Neuronal stem cell (in vitro differentiated cells): ENCODE results near the gene RNF6.

Source experiments
- DNase-seq: peaks from one replicate; pipeline ENCODE4 v3.0.0-alpha.2; 2013; ENCODE audit warnings: low spot score
- H2AFZ ChIP-seq: one replicate; pipeline ENCODE4 v1.6.1; 2013; ENCODE audit warnings: mild to moderate bottlenecking, low read length, inconsistent platforms
- H2AK5ac ChIP-seq: 2 replicates; pipeline ENCODE4 v1.6.1; 2013; ENCODE audit warnings: low read depth, mild to moderate bottlenecking, inconsistent platforms, low read length, moderate library complexity, mixed read lengths
- H2BK120ac ChIP-seq: 2 replicates; pipeline ENCODE4 v1.6.1; 2013; ENCODE audit warnings: low read depth, mild to moderate bottlenecking, inconsistent platforms, low read length, moderate library complexity, mixed read lengths
- H2BK12ac ChIP-seq: one replicate; pipeline ENCODE4 v1.6.1; 2013; ENCODE audit warnings: low read length, inconsistent platforms
- H2BK15ac ChIP-seq: 2 replicates; pipeline ENCODE4 v1.6.1; 2013; ENCODE audit warnings: mild to moderate bottlenecking, low read length, inconsistent platforms, mixed read lengths
- H2BK5ac ChIP-seq: one replicate; pipeline ENCODE4 v1.6.1; 2013; ENCODE audit warnings: inconsistent platforms, mild to moderate bottlenecking, low read length, moderate library complexity
- H3K14ac ChIP-seq: one replicate; pipeline ENCODE4 v1.6.1; 2013; ENCODE audit warnings: low read length, inconsistent platforms
- H3K18ac ChIP-seq: 2 replicates; pipeline ENCODE4 v1.6.1; 2013; ENCODE audit warnings: low read length, inconsistent platforms
- H3K23ac ChIP-seq: 2 replicates; pipeline ENCODE4 v1.6.1; 2013; ENCODE audit warnings: low read depth, mild to moderate bottlenecking, mixed read lengths, low read length, inconsistent platforms; ENCODE audit not compliant: poor library complexity
- H3K27ac ChIP-seq: replicated peaks from 3 replicates; pipeline ENCODE4 v1.5.1; 2013; ENCODE audit warnings: low read length, inconsistent platforms
- H3K27me3 ChIP-seq, 3 experiments: 2 replicates each; pipeline ENCODE4 v1.6.1; 2013; ENCODE audit warnings: low read length in 3 of 3, mild to moderate bottlenecking in 2 of 3, inconsistent platforms in 1 of 3, low read depth in 1 of 3, mixed read lengths in 1 of 3, moderate library complexity in 1 of 3; ENCODE audit not compliant: control insufficient read depth in 3 of 3, insufficient read depth in 3 of 3
- H3K36me3 ChIP-seq, 2 donors: replicated peaks in 1 of 2; 2 replicates each; pipeline ENCODE4 v1.6.1; 2013; ENCODE audit warnings: low read length in 2 of 2; ENCODE audit not compliant: control insufficient read depth in 2 of 2, insufficient read depth in 2 of 2
- H3K4ac ChIP-seq: 2 replicates; pipeline ENCODE4 v1.6.1; 2013; ENCODE audit warnings: inconsistent platforms, mild to moderate bottlenecking, low read length, moderate library complexity
- H3K4me1 ChIP-seq, 2 donors: 1 replicate in 1 of 2; 2 replicates in 1 of 2; pipeline ENCODE4 v1.6.1; 2013; ENCODE audit warnings: low read length in 2 of 2, low read depth in 1 of 2; ENCODE audit not compliant: control insufficient read depth in 2 of 2, insufficient read depth in 1 of 2
- H3K4me2 ChIP-seq: one replicate; pipeline ENCODE4 v1.6.1; 2013; ENCODE audit warnings: mild to moderate bottlenecking, low read length, inconsistent platforms; ENCODE audit not compliant: insufficient read depth, poor library complexity, severe bottlenecking
- H3K4me3 ChIP-seq, 2 donors: 2 replicates each; pipeline ENCODE4 v1.5.1; 2013; ENCODE audit warnings: low read length in 2 of 2, mild to moderate bottlenecking in 2 of 2, inconsistent platforms in 1 of 2, moderate library complexity in 1 of 2
- H3K79me1 ChIP-seq: one replicate; pipeline ENCODE4 v1.6.1; 2013; ENCODE audit warnings: low read depth, mild to moderate bottlenecking, inconsistent platforms, low read length, moderate library complexity
- H3K9ac ChIP-seq: one replicate; pipeline ENCODE4 v1.6.1; 2013; ENCODE audit warnings: mild to moderate bottlenecking, low read depth, low read length, inconsistent platforms; ENCODE audit not compliant: poor library complexity
- H3K9me3 ChIP-seq, 2 donors: replicated peaks in 1 of 2; 2 replicates each; pipeline versions ENCODE3 to v1.6.1; 2013; ENCODE audit warnings: low read length in 2 of 2, mild to moderate bottlenecking in 2 of 2, inconsistent platforms in 1 of 2, low read depth in 1 of 2, mixed read lengths in 1 of 2, moderate library complexity in 1 of 2; ENCODE audit not compliant: control insufficient read depth in 2 of 2, insufficient read depth in 1 of 2
- H4K8ac ChIP-seq: one replicate; pipeline ENCODE4 v1.6.1; 2013; ENCODE audit warnings: low read depth, mild to moderate bottlenecking, inconsistent platforms, low read length, moderate library complexity
- H4K91ac ChIP-seq: one replicate; pipeline ENCODE4 v1.6.1; 2013; ENCODE audit warnings: low read length, low read depth, mild to moderate bottlenecking, inconsistent platforms; ENCODE audit not compliant: poor library complexity
- WGBS, 2 donors: extraction: QIAGEN DNeasy Blood & Tissue Kit; methylation state at CpG; one replicate each; pipeline ENCODE4 v1.1.7; 2013; ENCODE audit warnings: missing lambda C conversion rate in 2 of 2, mixed read lengths in 1 of 2; ENCODE audit not compliant: insufficient read length in 2 of 2, insufficient replicate concordance in 1 of 2; ENCODE audit errors: extremely low coverage in 2 of 2; 5-methylcytosine and 5-hydroxymethylcytosine counted together

RNF6 gene

GRCh38 chr13:26259634-26260033 lies 37.5 kb upstream of the RNF6 start:
- WGBS, 2 donors: no CpG with 5 or more reads among the region's 3 CpGs
- Histone ChIP-seq H3K9me3 (no peaks in the 10 kb centered on the region), H3K36me3 (no peaks in the 10 kb centered on the region), H4K91ac (no peak overlapping the region), H2BK15ac (no peak overlapping the region), H2AFZ (no peak overlapping the region), H3K18ac (no peak overlapping the region), H2BK5ac (no peak overlapping the region), H2BK12ac (no peak overlapping the region), H3K79me1 (no peaks in the 10 kb centered on the region), H3K4me3 (no peak overlapping the region), H3K9ac (no peak overlapping the region), H3K4me2 (no peak overlapping the region), H3K27me3 (no peaks in the 10 kb centered on the region), H2AK5ac (no peak overlapping the region), H3K4me1 (peaks cover 0 to 14% of the 10 kb centered on the region in 2 donors), H3K14ac (no peak overlapping the region), H3K4ac (no peak overlapping the region), H4K8ac (no peak overlapping the region), H3K27ac (no peak overlapping the region), H2BK120ac (no peak overlapping the region), H3K23ac (no peak overlapping the region)
- DNase-seq: no peak

DNA sequence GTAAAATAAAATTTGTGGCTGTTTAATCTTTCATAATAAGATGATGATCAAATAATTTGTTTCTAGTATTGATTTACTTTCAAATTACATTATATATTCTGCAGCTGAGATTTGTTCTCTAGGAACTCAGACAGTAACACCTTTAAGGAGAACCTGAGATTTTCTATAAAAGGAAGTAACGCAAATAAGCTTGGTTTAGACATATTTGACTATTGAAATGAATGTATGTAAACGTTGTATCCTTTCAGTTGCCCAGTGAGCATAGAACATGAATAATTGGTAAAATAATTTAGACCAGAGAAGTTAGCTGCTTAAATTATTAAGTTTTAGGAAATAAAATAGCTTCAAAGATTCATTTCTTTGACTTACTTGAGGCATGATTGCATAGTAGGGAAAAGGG lies 34.9 kb upstream of the RNF6 start:
- WGBS, 2 donors: no CpG with 5 or more reads among the region's 2 CpGs
- no peak overlapping the region for H3K4me2 ChIP-seq
- no peak overlapping the region for H2BK15ac ChIP-seq
- H2AFZ ChIP-seq: no peak overlapping the region
- H3K4me1 ChIP-seq: peaks cover 0 to 14% of the 10 kb centered on the region in 2 donors
- H3K4me3 ChIP-seq: peak overlapping the region in 1 of 2 donors; percentile 92
- H2BK5ac ChIP-seq: no peak overlapping the region
- no peak overlapping the region for H2BK12ac ChIP-seq
- no peak overlapping the region for H3K27ac ChIP-seq
- no peak overlapping the region for H4K8ac ChIP-seq
- no peak overlapping the region for H3K9ac ChIP-seq
- H3K79me1 ChIP-seq: no peaks in the 10 kb centered on the region
- H3K36me3 ChIP-seq: no peaks in the 10 kb centered on the region
- H2BK120ac ChIP-seq: no peak overlapping the region
- H3K18ac ChIP-seq: no peak overlapping the region
- no peak overlapping the region for H3K23ac ChIP-seq
- no peak overlapping the region for H3K14ac ChIP-seq
- no peaks in the 10 kb centered on the region for H3K27me3 ChIP-seq
- no peak overlapping the region for H4K91ac ChIP-seq
- no peak overlapping the region for H2AK5ac ChIP-seq
- no peak for DNase-seq
- no peaks in the 10 kb centered on the region for H3K9me3 ChIP-seq
- no peak overlapping the region for H3K4ac ChIP-seq

DNA sequence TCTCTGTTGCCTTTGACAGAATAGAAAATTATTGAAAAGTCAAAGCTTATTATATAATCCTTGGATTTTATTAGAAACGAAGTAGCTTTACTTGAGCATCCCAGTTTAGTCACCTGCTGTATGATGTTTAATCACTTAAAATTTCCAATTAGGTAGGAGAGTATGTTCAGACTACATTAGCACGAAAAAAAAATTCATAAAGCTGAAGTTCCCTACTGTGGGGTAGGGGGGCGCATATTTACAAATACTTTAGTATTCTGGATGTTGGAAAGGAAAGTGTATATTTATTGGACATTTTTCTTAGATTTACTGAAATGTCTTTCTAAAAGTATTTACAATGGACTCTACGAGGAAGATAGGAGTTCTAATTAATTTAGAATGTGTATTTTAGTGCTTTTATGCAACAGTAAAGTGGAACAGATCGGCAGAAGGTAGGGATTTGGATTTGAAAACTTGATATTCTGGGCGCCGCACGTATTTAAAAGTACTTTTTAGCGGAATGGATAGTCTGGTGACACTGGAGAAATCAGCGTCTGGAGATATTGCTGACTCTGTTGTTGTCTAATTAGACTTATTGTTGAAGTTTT lies 33.7 kb upstream of the RNF6 start:
- Histone ChIP-seq H2BK120ac (no peak overlapping the region), H2BK12ac (no peak overlapping the region), H3K23ac (no peak overlapping the region), H3K79me1 (no peaks in the 10 kb centered on the region), H2BK5ac (no peak overlapping the region), H3K27me3 (peaks cover 0 to 9% (median 0%) of the 10 kb centered on the region in 3 experiments), H3K9ac (no peak overlapping the region), H3K14ac (no peak overlapping the region), H3K9me3 (no peaks in the 10 kb centered on the region), H2AK5ac (no peak overlapping the region), H3K18ac (no peak overlapping the region), H2BK15ac (no peak overlapping the region), H2AFZ (no peak overlapping the region), H3K36me3 (no peaks in the 10 kb centered on the region), H3K4ac (no peak overlapping the region), H3K4me3 (peak overlapping the region in 1 of 2 donors; percentile 92), H3K4me2 (peak overlapping the region; percentile 14), H3K4me1 (peaks cover 0 to 14% of the 10 kb centered on the region in 2 donors), H4K8ac (no peak overlapping the region), H4K91ac (no peak overlapping the region), H3K27ac (no peak overlapping the region)
- DNase-seq: no peak
- no CpG with 5 or more reads among the region's 10 CpGs for WGBS, 2 donors

DNA sequence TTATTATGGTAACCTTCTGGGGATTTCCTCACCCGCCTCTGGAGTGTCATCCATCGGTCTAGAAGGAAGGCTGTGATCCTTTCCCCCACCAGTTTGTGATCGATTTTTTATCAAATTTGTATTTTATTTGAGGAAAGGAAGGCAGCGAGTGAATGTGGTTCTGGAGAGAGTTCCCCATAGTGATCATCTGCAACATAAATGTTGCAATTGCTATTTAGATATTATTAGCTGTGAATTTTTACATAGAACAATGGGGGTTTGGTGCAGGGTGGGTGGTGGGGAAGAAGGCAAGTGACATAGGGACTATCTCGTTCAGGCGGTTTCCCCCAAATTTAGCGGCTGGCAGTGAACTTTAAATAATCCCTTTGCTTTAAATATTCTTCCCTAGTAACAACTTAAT lies 33.0 kb upstream of the RNF6 start:
- Histone ChIP-seq H3K9me3 (no peaks in the 10 kb centered on the region), H3K9ac (no peak overlapping the region), H2BK5ac (no peak overlapping the region), H3K4me2 (peak overlapping the region; percentile 67), H4K8ac (no peak overlapping the region), H3K4me1 (peaks cover 0 to 14% of the 10 kb centered on the region in 2 donors), H3K14ac (no peak overlapping the region), H3K36me3 (no peaks in the 10 kb centered on the region), H2AK5ac (no peak overlapping the region), H3K18ac (no peak overlapping the region), H3K27me3 (peaks cover 0 to 14% (median 0%) of the 10 kb centered on the region in 3 experiments), H2AFZ (peak overlapping the region; percentile 100), H3K4me3 (peak overlapping the region; percentile 92 to 95), H4K91ac (no peak overlapping the region), H3K4ac (no peak overlapping the region), H2BK15ac (no peak overlapping the region), H3K23ac (no peak overlapping the region), H3K27ac (no peak overlapping the region), H2BK12ac (no peak overlapping the region), H2BK120ac (no peak overlapping the region), H3K79me1 (no peaks in the 10 kb centered on the region)
- DNase-seq: no peak
- WGBS, 2 donors: no CpG with 5 or more reads among the region's 7 CpGs
